Lung microvascular endothelial cell (primary cell): ENCODE results near the gene GNAS-AS1. TPM values are rescaled to one million over a fixed set of nuclear protein-coding genes. Genes with fewer than 3 reads are reported as not detected.
"Not testable (repeated sequence)": the region's sequence is repeated elsewhere in the genome, so short reads cannot be mapped to it uniquely, and the experiment has no call there.

Source experiments
- DNase-seq, 2 donors: peaks; one replicate each; pipeline versions ENCODE4 v3.0.0 to v3.0.0-alpha.2; 2010; ENCODE audit warnings: low read depth in 2 of 2
- total RNA-seq: library from RNA; depleted of rRNA; stranded (reverse); fragments of >200 nt; gene quantifications from 2 replicates; pipeline ENCODE4 v1.2.1, GENCODE V29; 2014

Gene GNAS-AS1
- total RNA-seq, 1 donor from 2014 or later: not detected

- no peak for DNase-seq
These were observed 14.0 kb downstream of the GNAS-AS1 start for GRCh38 chr20:58836616-58837204.

- DNase-seq: no peak
These were observed 15.5 kb downstream of the GNAS-AS1 start for GRCh38 chr20:58835231-58835630.

GRCh38 chr20:58833921-58834320 lies 16.8 kb downstream of the GNAS-AS1 start:
- no peak for DNase-seq

- DNase-seq: no peak
These were observed 18.2 kb downstream of the GNAS-AS1 start for GRCh38 chr20:58832457-58832856.

GRCh38 chr20:58829531-58829941 lies 21.2 kb downstream of the GNAS-AS1 start:
- no peak for DNase-seq

- not testable (repeated sequence) for DNase-seq
These were observed 21.9 kb downstream of the GNAS-AS1 start for GRCh38 chr20:58828804-58829203.

GRCh38 chr20:58828136-58828535 lies 22.6 kb downstream of the GNAS-AS1 start:
- no peak for DNase-seq

- DNase-seq: no peak
These were observed 24.4 kb downstream of the GNAS-AS1 start for GRCh38 chr20:58826271-58826670.

- no peak for DNase-seq
These were observed 25.3 kb downstream of the GNAS-AS1 start for GRCh38 chr20:58825450-58825849.

- DNase-seq: no peak
These were observed 25.9 kb downstream of the GNAS-AS1 start for GRCh38 chr20:58824843-58825242.

GRCh38 chr20:58822748-58823730 lies 27.7 kb downstream of the GNAS-AS1 start:
- no peak for DNase-seq

- no peak for DNase-seq
These were observed 28.6 kb downstream of the GNAS-AS1 start for GRCh38 chr20:58822149-58822548.

GRCh38 chr20:58820515-58820914 lies 30.2 kb downstream of the GNAS-AS1 start:
- DNase-seq: not testable (repeated sequence)

GRCh38 chr20:58819921-58820320 lies 30.8 kb downstream of the GNAS-AS1 start:
- DNase-seq: no peak

- no peak for DNase-seq
These were observed 32.0 kb downstream of the GNAS-AS1 start for GRCh38 chr20:58818586-58819285.

GRCh38 chr20:58817748-58818147 lies 33.0 kb downstream of the GNAS-AS1 start:
- DNase-seq: no peak

GRCh38 chr20:58816957-58817651 lies 33.6 kb downstream of the GNAS-AS1 start:
- DNase-seq: no peak

- DNase-seq: no peak
These were observed 34.7 kb downstream of the GNAS-AS1 start for GRCh38 chr20:58816051-58816450.

- no peak for DNase-seq
These were observed 35.3 kb downstream of the GNAS-AS1 start for GRCh38 chr20:58815448-58815847.

GRCh38 chr20:58813369-58813768 lies 37.3 kb downstream of the GNAS-AS1 start:
- DNase-seq: no peak

- no peak for DNase-seq
These were observed 39.4 kb downstream of the GNAS-AS1 start for GRCh38 chr20:58811334-58811733.

GRCh38 chr20:58810879-58811250 lies 39.8 kb downstream of the GNAS-AS1 start:
- DNase-seq: no peak
